HepG2 (cell line): ENCODE results near the gene SH3GL1.

ENCODE experiments used
- EZH2 ChIP-seq: conservative IDR thresholded peaks from 2 replicates; pipeline ENCODE4 v1.6.1; 2012; ENCODE audit warnings: mild to moderate bottlenecking, low read depth, low read length, moderate library complexity
- PREB ChIP-seq: sonication (generic); formaldehyde crosslinking; IDR thresholded peaks from 2 replicates; pipeline ENCODE4 v1.4.0; 2020; ENCODE audit warnings: missing genetic modification reagents
- XRCC5 ChIP-seq: fragments of 200-400 bp; formaldehyde crosslinking; optimal IDR thresholded peaks from 2 replicates; pipeline ENCODE3; 2017; ENCODE audit warnings: mild to moderate bottlenecking, low read length
- ZNF670 ChIP-seq: sonication (generic); formaldehyde crosslinking; IDR thresholded peaks from 2 replicates; pipeline ENCODE4 v1.8.0; 2022; ENCODE audit warnings: mild to moderate bottlenecking, missing genetic modification reagents, borderline replicate concordance
- ZNF703 ChIP-seq: sonication (generic); formaldehyde crosslinking; IDR thresholded peaks from 2 replicates; pipeline ENCODE4 v1.5.1; 2020; ENCODE audit warnings: missing genetic modification reagents, mild to moderate bottlenecking, moderate library complexity, borderline replicate concordance
- ZNF772 ChIP-seq: sonication (generic); formaldehyde crosslinking; IDR thresholded peaks from 2 replicates; pipeline ENCODE4 v1.5.0; 2020; ENCODE audit warnings: mild to moderate bottlenecking, missing genetic modification reagents
- TF ChIP-seq, protein P1 (sequence below): fragments of 450-650 bp; IDR thresholded peaks from 2 replicates; pipeline ENCODE4 v1.6.1; 2016
- TF ChIP-seq, protein P2 (sequence below): sonication (generic); formaldehyde crosslinking; IDR thresholded peaks from 2 replicates; pipeline ENCODE4 v1.4.0; 2020; ENCODE audit warnings: low read depth, mild to moderate bottlenecking, missing genetic modification reagents
- TF ChIP-seq, protein P3 (sequence below): sonication (generic); formaldehyde crosslinking; IDR thresholded peaks from 2 replicates; pipeline ENCODE4 v1.5.0; 2020; ENCODE audit warnings: mild to moderate bottlenecking, missing genetic modification reagents, moderate library complexity

- TF ChIP-seq, protein P1, sequence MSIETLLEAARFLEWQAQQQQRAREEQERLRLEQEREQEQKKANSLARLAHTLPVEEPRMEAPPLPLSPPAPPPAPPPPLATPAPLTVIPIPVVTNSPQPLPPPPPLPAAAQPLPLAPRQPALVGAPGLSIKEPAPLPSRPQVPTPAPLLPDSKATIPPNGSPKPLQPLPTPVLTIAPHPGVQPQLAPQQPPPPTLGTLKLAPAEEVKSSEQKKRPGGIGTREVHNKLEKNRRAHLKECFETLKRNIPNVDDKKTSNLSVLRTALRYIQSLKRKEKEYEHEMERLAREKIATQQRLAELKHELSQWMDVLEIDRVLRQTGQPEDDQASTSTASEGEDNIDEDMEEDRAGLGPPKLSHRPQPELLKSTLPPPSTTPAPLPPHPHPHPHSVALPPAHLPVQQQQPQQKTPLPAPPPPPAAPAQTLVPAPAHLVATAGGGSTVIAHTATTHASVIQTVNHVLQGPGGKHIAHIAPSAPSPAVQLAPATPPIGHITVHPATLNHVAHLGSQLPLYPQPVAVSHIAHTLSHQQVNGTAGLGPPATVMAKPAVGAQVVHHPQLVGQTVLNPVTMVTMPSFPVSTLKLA: no peak
- TF ChIP-seq, protein P2, sequence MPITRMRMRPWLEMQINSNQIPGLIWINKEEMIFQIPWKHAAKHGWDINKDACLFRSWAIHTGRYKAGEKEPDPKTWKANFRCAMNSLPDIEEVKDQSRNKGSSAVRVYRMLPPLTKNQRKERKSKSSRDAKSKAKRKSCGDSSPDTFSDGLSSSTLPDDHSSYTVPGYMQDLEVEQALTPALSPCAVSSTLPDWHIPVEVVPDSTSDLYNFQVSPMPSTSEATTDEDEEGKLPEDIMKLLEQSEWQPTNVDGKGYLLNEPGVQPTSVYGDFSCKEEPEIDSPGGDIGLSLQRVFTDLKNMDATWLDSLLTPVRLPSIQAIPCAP (CRISPR knock-in tag): no peak
- TF ChIP-seq ZNF772 (CRISPR knock-in tag) (no peak), ZNF703 (no peak), EZH2 (no peak), PREB (CRISPR knock-in tag) (no peak), XRCC5 (no peak), ZNF670 (CRISPR knock-in tag) (no peak)
- TF ChIP-seq, protein P3, sequence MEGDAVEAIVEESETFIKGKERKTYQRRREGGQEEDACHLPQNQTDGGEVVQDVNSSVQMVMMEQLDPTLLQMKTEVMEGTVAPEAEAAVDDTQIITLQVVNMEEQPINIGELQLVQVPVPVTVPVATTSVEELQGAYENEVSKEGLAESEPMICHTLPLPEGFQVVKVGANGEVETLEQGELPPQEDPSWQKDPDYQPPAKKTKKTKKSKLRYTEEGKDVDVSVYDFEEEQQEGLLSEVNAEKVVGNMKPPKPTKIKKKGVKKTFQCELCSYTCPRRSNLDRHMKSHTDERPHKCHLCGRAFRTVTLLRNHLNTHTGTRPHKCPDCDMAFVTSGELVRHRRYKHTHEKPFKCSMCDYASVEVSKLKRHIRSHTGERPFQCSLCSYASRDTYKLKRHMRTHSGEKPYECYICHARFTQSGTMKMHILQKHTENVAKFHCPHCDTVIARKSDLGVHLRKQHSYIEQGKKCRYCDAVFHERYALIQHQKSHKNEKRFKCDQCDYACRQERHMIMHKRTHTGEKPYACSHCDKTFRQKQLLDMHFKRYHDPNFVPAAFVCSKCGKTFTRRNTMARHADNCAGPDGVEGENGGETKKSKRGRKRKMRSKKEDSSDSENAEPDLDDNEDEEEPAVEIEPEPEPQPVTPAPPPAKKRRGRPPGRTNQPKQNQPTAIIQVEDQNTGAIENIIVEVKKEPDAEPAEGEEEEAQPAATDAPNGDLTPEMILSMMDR (CRISPR knock-in tag): no peak
Measured at GRCh38 chr19:4414144-4414799, 13.9 kb upstream of the SH3GL1 start.
